Vagina (tissue), 2 donors: ENCODE results near the gene PROSER2. TPM values are rescaled to one million over a fixed set of nuclear protein-coding genes. Genes with fewer than 3 reads are reported as not detected.

Experiments
- DNase-seq, 2 donors: peaks; one replicate each; pipeline ENCODE4 v3.0.0-alpha.2; 2017; ENCODE audit errors: extremely low spot score in 2 of 2
- H3K27ac ChIP-seq: fragments of 200-600 bp; sonication (generic); one replicate; pipeline ENCODE4 v1.5.1; 2019
- H3K27me3 ChIP-seq: fragments of 200-600 bp; sonication (generic); one replicate; pipeline ENCODE4 v1.5.1; 2019
- H3K36me3 ChIP-seq, 2 donors: fragments of 200-600 bp; sonication (generic); one replicate each; pipeline ENCODE4 v1.5.1; 2017 to 2019
- H3K4me1 ChIP-seq: fragments of 200-600 bp; sonication (generic); one replicate; pipeline ENCODE4 v1.5.1; 2019
- H3K4me3 ChIP-seq, 2 donors: fragments of 200-600 bp; sonication (generic); 1 replicate in 1 of 2; 2 replicates in 1 of 2; pipeline ENCODE4 v1.5.1; 2016 to 2019
- H3K9me3 ChIP-seq: fragments of 200-600 bp; sonication (generic); one replicate; pipeline ENCODE4 v1.5.1; 2019
- CTCF ChIP-seq, 3 experiments: fragments of 450-650 bp in 2 of 3; fragments of 200-600 bp in 1 of 3; sonication (generic) in 1 of 3; IDR thresholded peaks; one replicate each; pipeline ENCODE4 v1.5.1; 2017 to 2019; ENCODE audit warnings: antibody characterized with exemption in 3 of 3, mild to moderate bottlenecking in 2 of 3, moderate library complexity in 2 of 3
- POLR2A ChIP-seq, 2 donors: fragments of 450-650 bp; IDR thresholded peaks; one replicate each; pipeline ENCODE4 v1.6.1; 2017; ENCODE audit warnings: antibody characterized with exemption in 2 of 2, mild to moderate bottlenecking in 2 of 2, moderate library complexity in 2 of 2
- POLR2AphosphoS5 ChIP-seq, 2 donors: sonication (generic); formaldehyde crosslinking; IDR thresholded peaks; one replicate each; pipeline ENCODE4 v1.9.0; 2017; ENCODE audit warnings: antibody characterized with exemption in 2 of 2, mild to moderate bottlenecking in 2 of 2, low read depth in 1 of 2; ENCODE audit not compliant: insufficient read depth in 1 of 2
- intact Hi-C: fragments of 100-400 bp; cut with DNase I; formaldehyde crosslinking; loops from one replicate; pipeline ENCODE4 v1.15.1; 2023
- total RNA-seq: library from RNA; depleted of rRNA; stranded (reverse); fragments of >200 nt; gene quantifications from one replicate; pipeline ENCODE4 v1.2.3, GENCODE V29; 2016

The PROSER2 gene
- total RNA-seq, 1 donor from 2014 or later: 8.1 TPM

- Histone ChIP-seq H3K27ac (no peak overlapping the region), H3K4me3 (no peak overlapping the region), H3K27me3 (no peaks in the 10 kb centered on the region), H3K9me3 (no peaks in the 10 kb centered on the region), H3K4me1 (no peaks in the 10 kb centered on the region), H3K36me3 (no peaks in the 10 kb centered on the region)
- intact Hi-C loops: no loop called here
- TF ChIP-seq POLR2AphosphoS5 (IDR thresholded peaks at IDR 0.05; ENCODE audit: insufficient read depth in 1 of 2, low read depth in 1 of 2): no peak
- no peak for TF ChIP-seq CTCF (IDR thresholded peaks at IDR 0.05)
- TF ChIP-seq POLR2A (IDR thresholded peaks at IDR 0.05): no peak
- DNase-seq: no peak
Measured at GRCh38 chr10:11810313-11810766, 12.8 kb upstream of the PROSER2 start.

- TF ChIP-seq POLR2A (IDR thresholded peaks at IDR 0.05) (no peak), POLR2AphosphoS5 (IDR thresholded peaks at IDR 0.05; ENCODE audit: insufficient read depth in 1 of 2, low read depth in 1 of 2) (no peak), CTCF (IDR thresholded peaks at IDR 0.05) (no peak)
- Histone ChIP-seq H3K36me3 (no peaks in the 10 kb centered on the region), H3K27me3 (no peaks in the 10 kb centered on the region), H3K9me3 (no peaks in the 10 kb centered on the region), H3K4me3 (no peak overlapping the region), H3K27ac (no peak overlapping the region), H3K4me1 (no peaks in the 10 kb centered on the region)
- no peak for DNase-seq
- intact Hi-C loops: no loop called here
Measured at GRCh38 chr10:11810973-11811372, 12.2 kb upstream of the PROSER2 start.

GRCh38 chr10:11813177-11813576 lies 10.0 kb upstream of the PROSER2 start:
- intact Hi-C loops: no loop called here
- no peaks in the 10 kb centered on the region for H3K4me1 ChIP-seq
- no peak for DNase-seq
- no peaks in the 10 kb centered on the region for H3K36me3 ChIP-seq
- no peak overlapping the region for H3K27ac ChIP-seq
- no peak overlapping the region for H3K4me3 ChIP-seq
- H3K9me3 ChIP-seq: no peaks in the 10 kb centered on the region
- H3K27me3 ChIP-seq: no peaks in the 10 kb centered on the region
- TF ChIP-seq POLR2AphosphoS5 (IDR thresholded peaks at IDR 0.05; ENCODE audit: insufficient read depth in 1 of 2, low read depth in 1 of 2) (no peak), POLR2A (IDR thresholded peaks at IDR 0.05) (no peak), CTCF (IDR thresholded peaks at IDR 0.05) (no peak)

- H3K27ac ChIP-seq: no peak overlapping the region
Measured at GRCh38 chr10:11813855-11814567, 9.1 kb upstream of the PROSER2 start.

More at GRCh38 chr10:11813855-11814567, 9.1 kb upstream of the PROSER2 start:
- TF ChIP-seq POLR2AphosphoS5 (IDR thresholded peaks at IDR 0.05; ENCODE audit: insufficient read depth in 1 of 2, low read depth in 1 of 2) (no peak), POLR2A (IDR thresholded peaks at IDR 0.05) (no peak), CTCF (IDR thresholded peaks at IDR 0.05) (no peak)
- no peak for DNase-seq
- H3K4me1 ChIP-seq: no peaks in the 10 kb centered on the region
- H3K36me3 ChIP-seq: no peaks in the 10 kb centered on the region
- no peaks in the 10 kb centered on the region for H3K27me3 ChIP-seq
- intact Hi-C loops: no loop called here
- no peaks in the 10 kb centered on the region for H3K9me3 ChIP-seq
- no peak overlapping the region for H3K4me3 ChIP-seq
